GM20431 (cell line): Measurements from ENCODE around the gene RAB27A.

Experiments
- in situ Hi-C: fragments of 300-500 bp; cut with MseI, MboI; formaldehyde crosslinking; loops from one replicate; pipeline ENCODE4 v1.15.0; 2020; ENCODE audit warnings: low sequenced_read_pairs; ENCODE audit not compliant: unreplicated experiment

Gene RAB27A

DNA sequence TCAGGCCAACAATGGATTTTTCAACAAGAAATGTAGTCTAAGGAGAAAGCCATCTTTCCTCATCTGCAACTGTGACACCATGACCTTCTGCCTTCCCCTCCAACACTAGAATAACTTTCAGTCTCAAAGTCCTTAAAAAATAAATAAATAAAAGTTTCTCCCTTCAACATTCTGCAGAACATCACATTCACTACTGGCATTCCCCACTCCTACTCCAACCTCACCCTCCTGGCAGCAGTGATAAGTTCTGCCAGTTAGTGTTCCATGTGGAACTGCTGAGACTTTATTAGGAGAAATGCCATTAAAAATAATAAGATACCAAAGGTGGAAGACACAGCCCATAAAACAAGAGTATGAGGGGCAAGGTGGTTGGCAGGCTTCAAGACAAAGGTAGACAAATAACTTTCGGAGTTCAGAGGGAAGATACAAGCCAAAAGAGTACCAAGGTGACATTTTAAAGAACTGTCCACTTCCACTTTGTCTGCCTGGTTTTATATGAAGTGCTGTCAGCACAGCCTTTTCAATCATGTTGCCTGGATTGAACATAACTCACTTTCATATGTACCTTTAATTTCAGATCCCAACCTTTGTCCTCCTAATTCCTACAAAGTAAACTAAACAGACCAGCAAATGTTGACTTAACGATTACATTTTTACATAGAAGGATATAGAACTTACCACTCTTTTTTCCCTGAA lies 55.4 kb downstream of the RAB27A start:
- in situ Hi-C loops = no loop called here

GRCh38 chr15:55231455-55231854 lies 58.2 kb downstream of the RAB27A start:
- in situ Hi-C loops = no loop called here

DNA sequence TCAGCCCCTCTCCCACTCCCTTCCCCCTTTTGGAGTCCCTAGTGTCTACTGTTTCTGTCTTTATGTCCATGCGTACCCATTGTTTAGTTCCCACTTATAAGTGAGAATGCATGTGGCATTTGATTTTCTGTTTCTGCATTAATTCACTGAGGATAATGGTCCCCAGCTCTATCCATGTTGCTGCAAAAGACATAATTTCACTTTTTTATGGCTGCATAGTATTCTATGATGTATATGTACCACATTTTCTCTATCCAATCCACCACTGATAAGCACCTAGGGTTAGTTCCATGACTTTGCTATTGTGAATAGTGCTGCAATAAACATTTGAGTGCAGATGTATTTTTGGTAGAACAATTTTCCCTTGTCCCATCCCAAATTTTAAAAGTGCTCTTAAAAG lies 58.7 kb downstream of the RAB27A start:
- in situ Hi-C loops = no loop called here

GRCh38 chr15:55230051-55230670 lies 59.5 kb downstream of the RAB27A start:
- in situ Hi-C loops = no loop called here

DNA sequence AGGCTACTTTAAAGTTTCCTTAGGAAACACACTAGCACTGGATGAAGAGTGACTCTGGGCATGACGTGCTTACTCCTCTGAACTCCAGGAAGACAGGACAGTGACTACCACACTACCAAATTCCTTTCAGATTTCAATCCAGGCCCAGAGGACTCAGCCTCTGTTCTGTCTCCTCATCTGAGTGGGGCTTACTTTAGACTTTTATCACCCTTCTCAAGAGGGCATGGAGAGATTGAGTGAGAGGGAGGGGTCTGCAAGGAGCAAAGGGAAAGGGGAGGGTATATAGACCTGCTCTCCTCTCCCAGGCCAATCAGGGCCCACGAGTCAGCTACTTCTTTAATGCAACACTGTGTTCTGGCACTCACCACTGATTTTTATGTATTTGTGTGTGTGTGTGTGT lies 63.5 kb downstream of the RAB27A start:
- in situ Hi-C loops = no loop called here

GRCh38 chr15:55224892-55225291 lies 64.7 kb downstream of the RAB27A start:
- in situ Hi-C loops = loop anchor here (25.0 kb wide), 1 partner anchor 212 kb away; no protein-coding TSS in a partner anchor

- in situ Hi-C loops = loop anchor here (25.0 kb wide), 1 partner anchor 215 kb away; no protein-coding TSS in a partner anchor
Observed at GRCh38 chr15:55222588-55222987, 67.0 kb downstream of the RAB27A start.

DNA sequence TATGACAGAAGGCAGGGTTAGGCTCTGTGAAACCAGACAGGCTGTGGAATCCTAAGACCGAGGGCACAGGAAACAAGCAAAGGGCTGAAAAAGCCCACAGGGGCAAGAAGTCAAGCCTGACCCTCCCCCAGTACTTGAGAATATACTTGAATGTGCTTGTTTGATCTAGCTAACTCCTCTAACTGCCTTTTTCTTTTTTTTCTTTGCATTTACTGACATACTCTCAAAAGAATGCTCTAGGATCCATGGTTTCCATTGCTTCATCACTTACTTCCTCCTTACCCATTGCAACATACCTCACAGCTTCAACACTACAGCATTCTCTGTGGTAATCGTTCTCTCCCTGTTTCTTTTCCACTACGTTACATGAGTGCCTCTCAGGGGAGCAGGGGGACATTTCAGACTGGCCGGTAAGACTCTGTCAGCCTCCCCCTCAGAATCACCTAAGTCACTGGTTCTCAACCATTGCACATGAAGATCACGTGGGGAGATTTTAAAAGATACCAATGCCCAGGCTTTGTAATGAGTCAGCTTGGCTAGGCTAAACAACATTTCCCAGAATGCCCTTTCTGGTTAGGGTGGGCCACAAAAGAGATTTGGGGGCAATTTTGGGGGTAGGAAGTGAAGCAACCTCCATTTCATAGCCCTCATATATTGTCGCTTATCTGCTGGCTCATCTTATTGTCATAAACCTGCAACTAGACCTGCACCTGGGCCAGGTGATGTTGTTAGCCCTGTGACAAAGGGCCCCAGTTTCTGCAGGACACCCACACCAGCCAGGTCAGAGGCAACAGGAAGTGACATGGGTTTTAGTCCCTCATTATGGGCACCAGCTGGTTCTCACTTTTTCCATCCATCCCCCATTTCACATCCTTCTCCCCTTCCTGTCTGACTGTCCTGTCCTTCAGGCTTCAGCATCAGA lies 68.3 kb downstream of the RAB27A start:
- in situ Hi-C loops = loop anchor here (25.0 kb wide), 1 partner anchor 216 kb away; no protein-coding TSS in a partner anchor

DNA sequence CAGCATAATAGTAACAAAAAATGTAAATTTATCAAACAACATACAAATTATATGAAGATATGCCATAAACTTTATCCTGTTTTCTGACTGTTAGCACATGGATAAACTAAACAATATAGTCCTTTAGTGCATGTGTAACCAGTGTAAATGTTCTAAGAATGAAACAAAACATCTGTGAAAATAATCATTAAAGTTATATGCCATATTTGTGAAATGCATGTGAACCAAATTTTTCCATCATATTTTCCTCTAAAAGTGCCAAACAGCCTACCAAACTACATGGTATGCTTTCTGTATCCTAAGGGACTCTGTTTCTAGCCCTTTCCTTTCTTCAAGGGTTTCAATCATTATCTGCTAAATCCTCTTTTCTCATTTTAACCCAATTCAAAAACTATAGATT lies 69.0 kb downstream of the RAB27A start:
- in situ Hi-C loops = loop anchor here (25.0 kb wide), 1 partner anchor 217 kb away; no protein-coding TSS in a partner anchor

GRCh38 chr15:55218056-55218455 lies 71.6 kb downstream of the RAB27A start:
- in situ Hi-C loops = loop anchor here (10.0 to 25.0 kb wide), 2 partner anchors 77 to 219 kb away; no protein-coding TSS in a partner anchor

DNA sequence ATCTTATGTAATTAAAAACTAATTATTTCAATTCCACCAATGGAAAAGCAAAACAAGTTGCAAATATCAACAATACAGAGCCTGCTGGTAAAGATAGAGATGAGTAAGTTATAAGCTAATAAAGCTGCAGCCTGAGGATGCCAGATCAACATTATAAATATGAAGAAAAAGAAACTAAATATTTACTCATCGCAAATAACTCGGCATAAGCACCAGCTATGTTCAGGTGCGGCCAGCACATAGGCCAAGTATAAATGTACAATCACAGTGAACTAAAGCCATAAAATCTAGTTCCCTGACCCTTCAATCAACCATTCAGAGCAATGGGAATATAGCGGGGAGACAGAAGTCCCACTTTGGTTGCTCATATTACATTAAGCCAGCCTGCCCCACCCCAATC lies 85.1 kb downstream of the RAB27A start:
- in situ Hi-C loops = loop anchor here (25.0 kb wide), 1 partner anchor 233 kb away; no protein-coding TSS in a partner anchor

DNA sequence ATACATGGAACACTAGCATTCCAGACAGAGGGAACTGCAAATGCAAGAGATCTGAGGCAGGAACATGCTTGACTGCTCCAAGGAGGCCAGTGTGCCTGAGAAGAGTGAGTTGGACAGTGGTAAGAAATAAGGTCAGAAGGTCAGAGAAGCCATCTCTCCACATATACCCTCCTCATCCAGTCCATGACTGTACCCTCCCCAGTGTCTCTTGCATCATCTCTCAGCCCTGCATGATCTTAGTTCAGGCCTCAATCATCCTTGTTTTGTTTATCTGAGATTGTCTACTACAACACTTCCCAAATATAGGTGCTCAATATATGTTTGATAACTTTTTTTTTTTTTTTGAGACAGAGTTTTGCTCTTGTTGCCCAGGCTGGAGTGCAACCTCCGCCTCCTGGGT lies 87.4 kb downstream of the RAB27A start:
- in situ Hi-C loops = loop anchor here (25.0 kb wide), 1 partner anchor 235 kb away; no protein-coding TSS in a partner anchor

GRCh38 chr15:55198706-55199105 lies 90.9 kb downstream of the RAB27A start:
- in situ Hi-C loops = no loop called here

DNA sequence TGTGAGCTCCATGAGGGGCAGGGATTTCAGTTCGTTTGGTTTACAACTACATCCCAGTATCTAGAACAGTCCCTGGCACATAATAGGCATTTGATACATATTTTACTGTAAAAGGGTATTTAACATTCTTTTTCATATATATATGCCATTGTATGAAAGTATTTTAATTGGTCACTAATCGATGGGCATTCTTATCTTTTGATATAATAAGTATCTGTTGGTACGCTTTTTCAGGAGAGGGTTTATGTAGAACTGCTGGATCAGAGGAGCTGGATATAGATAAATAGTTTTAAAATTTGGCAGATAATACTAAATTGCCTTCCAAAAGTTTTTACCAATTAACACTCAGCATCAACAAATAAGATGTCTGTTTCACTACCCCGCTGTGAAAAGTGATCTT lies 91.9 kb downstream of the RAB27A start:
- in situ Hi-C loops = no loop called here

DNA sequence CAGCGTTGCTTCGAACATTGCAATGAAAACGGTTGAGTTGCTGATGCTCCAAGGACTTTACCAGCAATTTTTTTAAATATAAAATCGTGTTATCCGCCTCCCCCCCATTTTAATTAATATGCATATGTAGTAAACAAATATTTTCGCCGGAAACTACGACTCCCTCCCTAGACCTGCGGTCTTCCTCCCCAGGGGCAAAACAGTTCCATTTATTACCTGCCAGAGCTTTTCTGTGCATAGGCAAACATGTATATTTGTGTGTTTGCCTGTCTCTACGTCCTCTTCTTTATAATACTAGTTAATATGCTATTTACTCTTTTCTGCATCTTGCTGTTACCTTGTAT lies 92.3 kb downstream of the RAB27A start:
- in situ Hi-C loops = no loop called here

- in situ Hi-C loops = no loop called here
Observed at GRCh38 chr15:55196458-55197361, 92.9 kb downstream of the RAB27A start, which contains the start of gene RSL24D1. RSL24D1 (minus strand) TSS chr15:55196941; CDS start chr15:55196890, 51 bp downstream.

- in situ Hi-C loops = no loop called here
Observed at GRCh38 chr15:55195996-55196395, 93.6 kb downstream of the RAB27A start.

DNA sequence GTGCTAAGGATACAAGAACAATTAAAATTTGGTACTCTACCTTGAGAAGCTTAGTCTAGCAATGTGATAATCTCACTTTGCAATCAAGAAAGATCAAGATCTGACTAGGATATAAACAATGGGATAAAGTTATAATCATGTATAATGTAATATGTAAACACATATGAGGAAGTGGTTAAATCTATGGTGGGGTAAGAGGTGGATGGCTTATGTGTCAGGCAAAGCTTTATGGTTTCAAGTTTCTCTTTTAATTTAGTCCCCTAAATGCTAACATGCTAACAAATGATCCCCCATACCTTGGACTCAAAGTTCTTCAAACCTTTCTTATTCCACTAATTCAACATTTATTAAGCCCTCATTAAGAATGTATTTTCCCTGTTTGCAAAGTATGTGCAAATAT lies 95.4 kb downstream of the RAB27A start:
- in situ Hi-C loops = no loop called here

DNA sequence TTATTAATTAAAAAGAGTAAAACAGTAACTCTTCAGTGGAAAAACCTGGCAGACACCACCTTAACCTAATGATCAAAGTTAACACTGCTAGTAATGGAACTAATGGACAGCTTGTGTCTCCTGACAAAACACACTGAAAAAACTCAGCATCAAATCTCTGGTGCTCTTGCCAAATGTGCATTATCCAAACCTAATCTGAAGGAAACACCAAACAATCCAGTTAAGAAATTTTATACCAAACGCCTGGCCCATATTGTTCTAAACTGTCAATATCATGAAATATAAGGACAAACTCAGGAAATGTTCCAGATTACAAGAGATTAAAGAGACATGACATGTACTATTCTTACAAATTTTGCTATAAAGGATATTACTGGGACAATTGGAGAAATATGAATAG lies 103.3 kb downstream of the RAB27A start:
- in situ Hi-C loops = no loop called here
